ENCODE data around the gene UTS2. TPM values are rescaled to one million over a fixed set of nuclear protein-coding genes. Genes with fewer than 3 reads are reported as not detected.
A peak's percentile ranks its signal among the peaks of the same experiment; 100 is the strongest.

Gene UTS2
- total and polyA plus RNA-seq, 2 of the 13 experiments (the other 11 are each of a cell fraction or from before 2014, with no cell fraction given), result not detected

GRCh38 chr1:7878027-7878426, 25.2 kb upstream of the UTS2 start:
- Histone ChIP-seq H2AFZ (ENCODE audit: low read length) (no peak overlapping the region), H3K9me3 (ENCODE audit: low read length) (no peaks in the 10 kb centered on the region), H4K20me1 (ENCODE audit: insufficient read depth, low read length) (no peaks in the 10 kb centered on the region), H3K79me2 (ENCODE audit: insufficient read depth, low read length) (no peaks in the 10 kb centered on the region), H3K4me1 (ENCODE audit: insufficient read depth, low read length) (no peaks in the 10 kb centered on the region), H3K4me3 (replicated peaks in 1 of 3; ENCODE audit: insufficient read depth in 1 of 3, low read depth in 2 of 3, low read length in 3 of 3) (no peak overlapping the region), H3K9ac (ENCODE audit: insufficient read depth, low read depth, low read length) (no peak overlapping the region), H3K36me3 (replicated peaks in 1 of 2; ENCODE audit: control insufficient read depth in 1 of 2, insufficient read depth in 2 of 2, low read length in 2 of 2) (no peaks in the 10 kb centered on the region), H3K27ac (ENCODE audit: extremely low read length, insufficient read depth, low read length) (no peak overlapping the region), H3K4me2 (ENCODE audit: low read depth, low read length) (no peak overlapping the region), H3K27me3 (ENCODE audit: control insufficient read depth in 1 of 2, insufficient read depth in 2 of 2, low read length in 2 of 2) (peaks cover 0 to 6% of the 10 kb centered on the region in 2 experiments; a peak in 1 of 5 replicates)
- in situ Hi-C loops (cut with HindIII; ENCODE audit: extremely low pct_ligation_motif_present, low pct_unique_long_range_greater_than_20kb) (no loop called here), intact Hi-C loops (cut with micrococcal nuclease; ENCODE audit: unreplicated experiment) (no loop called here)
- FAIRE-seq (no peak), ATAC-seq (no peak), DNase-seq (ENCODE audit: low spot score) (no peak)
- ChIA-PET CTCF (ENCODE audit: low intra/inter-chr PET ratio, low total read pairs) (no interaction called here), POLR2A (no interaction called here)
- TF ChIP-seq ZNF337 (CRISPR knock-in tag; IDR thresholded peaks at IDR 0.05; ENCODE audit: borderline replicate concordance, low read depth) (peak; percentile 37; the same call in 1 of the 2 replicates), ZFP62 (CRISPR knock-in tag; IDR thresholded peaks at IDR 0.05) (no peak), RBM22 (optimal IDR thresholded peaks at IDR 0.05; ENCODE audit: low read length) (no peak)
- WGBS (ENCODE audit: low lambda C conversion rate), result 0% methylated on average over 1 of the region's 1 CpG
- no TSS peak for BruUV-seq (replicated peaks)

DNA sequence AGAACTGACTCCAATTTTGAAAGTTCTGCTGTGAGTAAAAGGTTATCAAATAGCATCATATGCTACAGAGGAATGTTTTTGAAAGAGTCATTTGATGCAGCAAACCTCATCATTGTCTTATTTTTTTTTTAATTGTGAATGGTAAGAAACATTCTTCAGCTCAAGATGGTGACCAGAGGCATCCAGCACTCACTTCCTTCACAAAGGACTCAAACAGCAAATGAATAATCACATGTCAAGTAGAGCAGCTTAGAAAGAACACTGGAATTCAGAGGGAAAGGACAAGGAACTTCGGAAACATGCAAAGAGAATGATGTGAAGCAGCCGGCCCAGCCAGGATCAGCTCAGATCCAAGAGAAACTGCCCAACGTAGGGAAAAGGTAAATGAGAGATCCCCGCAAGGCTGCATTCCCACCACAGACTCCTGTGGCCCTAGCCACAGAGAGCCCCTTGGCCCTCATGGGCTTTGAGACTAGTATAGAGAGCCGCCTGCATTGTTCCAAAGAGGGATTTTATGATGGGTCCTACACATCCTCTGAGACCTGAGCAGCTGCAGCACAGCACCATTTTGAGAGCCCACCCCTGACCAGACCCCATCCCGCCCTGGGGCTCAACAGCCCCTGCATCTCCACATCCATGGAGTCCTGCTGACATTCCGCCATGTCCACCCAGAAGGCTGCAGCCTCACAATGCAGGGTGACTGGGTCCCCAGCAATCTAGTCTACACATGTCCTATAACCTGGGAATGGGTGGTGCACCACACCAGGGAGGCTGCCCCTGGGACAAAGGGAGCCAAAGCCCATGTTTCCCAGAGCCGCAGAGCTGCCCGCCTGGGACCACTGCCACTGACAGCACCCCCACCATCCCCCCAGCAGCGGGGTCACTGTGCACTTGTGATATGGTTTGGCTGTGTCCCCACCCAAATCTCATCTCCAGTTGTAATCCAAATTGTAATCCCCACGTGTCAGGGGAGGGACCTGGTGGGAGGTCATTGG, 21.2 kb upstream of the UTS2 start:
- intact Hi-C loops (cut with micrococcal nuclease; ENCODE audit: unreplicated experiment), result no loop called here
- in situ Hi-C loops (cut with HindIII; ENCODE audit: extremely low pct_ligation_motif_present, low pct_unique_long_range_greater_than_20kb), result loop anchor here (25.0 kb wide), 1 partner anchor 212 kb away; no protein-coding TSS in a partner anchor
- BruUV-seq (replicated peaks), result no TSS peak
- Histone ChIP-seq H2AFZ (ENCODE audit: low read length) (no peak overlapping the region), H3K9ac (ENCODE audit: insufficient read depth, low read depth, low read length) (no peak overlapping the region), H3K36me3 (replicated peaks in 1 of 2; ENCODE audit: control insufficient read depth in 1 of 2, insufficient read depth in 2 of 2, low read length in 2 of 2) (no peaks in the 10 kb centered on the region), H3K27ac (ENCODE audit: extremely low read length, insufficient read depth, low read length) (no peak overlapping the region), H4K20me1 (ENCODE audit: insufficient read depth, low read length) (no peaks in the 10 kb centered on the region), H3K79me2 (ENCODE audit: insufficient read depth, low read length) (no peaks in the 10 kb centered on the region), H3K27me3 (ENCODE audit: control insufficient read depth in 1 of 2, insufficient read depth in 2 of 2, low read length in 2 of 2) (peaks cover 0 to 20% of the 10 kb centered on the region in 2 experiments; a peak in 3 of 5 replicates), H3K4me3 (replicated peaks in 1 of 3; ENCODE audit: insufficient read depth in 1 of 3, low read depth in 2 of 3, low read length in 3 of 3) (no peak overlapping the region), H3K4me2 (ENCODE audit: low read depth, low read length) (no peak overlapping the region), H3K4me1 (ENCODE audit: insufficient read depth, low read length) (no peaks in the 10 kb centered on the region), H3K9me3 (ENCODE audit: low read length) (no peaks in the 10 kb centered on the region)
- DNase-seq (ENCODE audit: low spot score) (no peak), ATAC-seq (no peak), FAIRE-seq (no peak)
- 23% methylated on average over 7 of the region's 11 CpGs for whole genome bisulfite sequencing (ENCODE audit: low lambda C conversion rate)
- ChIA-PET POLR2A (no interaction called here), CTCF (ENCODE audit: low intra/inter-chr PET ratio, low total read pairs) (no interaction called here)
- TF ChIP-seq THAP9 (CRISPR knock-in tag; IDR thresholded peaks at IDR 0.05; ENCODE audit: borderline replicate concordance) (no peak), ONECUT2 (CRISPR knock-in tag; IDR thresholded peaks at IDR 0.05) (no peak), TMF1 (CRISPR knock-in tag; IDR thresholded peaks at IDR 0.05; ENCODE audit: low read depth) (no peak), ZNF564 (CRISPR knock-in tag; IDR thresholded peaks at IDR 0.05) (no peak), ZNF30 (CRISPR knock-in tag; IDR thresholded peaks at IDR 0.05) (no peak), UBTF (CRISPR knock-in tag; IDR thresholded peaks at IDR 0.05) (no peak), HNRNPK (IDR thresholded peaks at IDR 0.05; ENCODE audit: low read depth, low read length, poor library complexity, severe bottlenecking) (no peak), ZNF205 (CRISPR knock-in tag; IDR thresholded peaks at IDR 0.05) (no peak), THAP11 (CRISPR knock-in tag; IDR thresholded peaks at IDR 0.05) (no peak)

Data from HepG2 (cell line).